HepG2 (cell line): ENCODE data around the gene USP36. TPM values are rescaled to one million over a fixed set of nuclear protein-coding genes. Genes with fewer than 3 reads are reported as not detected.

Experiments used
- AFF4 ChIP-seq: sonication (generic); formaldehyde crosslinking; IDR thresholded peaks from 2 replicates; pipeline ENCODE4 v1.4.0; 2020; ENCODE audit warnings: missing genetic modification reagents
- ATAD3A ChIP-seq: sonication (generic); formaldehyde crosslinking; IDR thresholded peaks from 2 replicates; pipeline ENCODE4 v1.4.0; 2020; ENCODE audit warnings: missing genetic modification reagents
- FUBP1 ChIP-seq: sonication (generic); formaldehyde crosslinking; IDR thresholded peaks from 2 replicates; pipeline ENCODE4 v1.5.1; 2020; ENCODE audit warnings: missing genetic modification reagents, mild to moderate bottlenecking, borderline replicate concordance
- JDP2 ChIP-seq: sonication (generic); formaldehyde crosslinking; IDR thresholded peaks from 2 replicates; pipeline ENCODE4 v1.8.1; 2022; ENCODE audit warnings: missing genetic modification reagents, borderline replicate concordance
- LRRFIP1 ChIP-seq: sonication (generic); formaldehyde crosslinking; conservative IDR thresholded peaks from 2 replicates; pipeline ENCODE4 v1.4.0; 2020; ENCODE audit warnings: missing genetic modification reagents
- NFYB ChIP-seq: sonication (generic); formaldehyde crosslinking; IDR thresholded peaks from 2 replicates; pipeline ENCODE4 v1.4.0; 2020; ENCODE audit warnings: missing genetic modification reagents
- SIN3A ChIP-seq: IDR thresholded peaks from 2 replicates; pipeline ENCODE4 v1.6.1; 2011; ENCODE audit warnings: low read depth, mild to moderate bottlenecking, control low read depth, low read length, borderline replicate concordance
- SUZ12 ChIP-seq: fragments of 150-350 bp; IDR thresholded peaks from 2 replicates; pipeline ENCODE4 v1.6.1; 2014; ENCODE audit warnings: low read depth, low read length
- ZC3H13 ChIP-seq: sonication (generic); formaldehyde crosslinking; IDR thresholded peaks from 2 replicates; pipeline ENCODE4 v1.8.1; 2023; ENCODE audit warnings: mild to moderate bottlenecking, missing genetic modification reagents, moderate library complexity
- ZNF512B ChIP-seq: sonication (generic); formaldehyde crosslinking; IDR thresholded peaks from 2 replicates; pipeline ENCODE4 v1.5.1; 2020; ENCODE audit warnings: missing genetic modification reagents, mild to moderate bottlenecking, borderline replicate concordance
- ZNF792 ChIP-seq: IDR thresholded peaks from 2 replicates; pipeline ENCODE4 v1.6.1; 2016
- ZNF800 ChIP-seq: sonication (generic); formaldehyde crosslinking; IDR thresholded peaks from 2 replicates; pipeline ENCODE4 v1.4.0; 2020; ENCODE audit warnings: missing genetic modification reagents
- polyA plus RNA-seq, 8 experiments: library from polyadenylated mRNA; depleted of rRNA in 3 of 8; stranded (reverse) in 7 of 8; unstranded in 1 of 8; fragments of >200 nt; fragmentation: Illumina TruSeq in 4 of 8; extraction: Trizol in 4 of 8; gene quantifications; 2 replicates each; pipeline versions ENCODE4 v1.2.1 to v1.2.3, GENCODE V29; 2011 to 2016; ENCODE audit warnings: low read depth in 4 of 8, missing spikeins in 1 of 8, mixed read lengths in 1 of 8; ENCODE audit not compliant: insufficient read depth in 1 of 8
- total RNA-seq, 5 experiments: library from RNA; depleted of rRNA; stranded (reverse); fragments of >200 nt; fragmentation: Illumina TruSeq; extraction: Trizol; gene quantifications; 2 replicates each; pipeline ENCODE4 v1.2.3, GENCODE V29; 2016; ENCODE audit warnings: low read depth in 1 of 5

The USP36 gene
- total and polyA plus RNA-seq, 2 of the 13 experiments (the other 11 are each of a cell fraction or from before 2014, with no cell fraction given): 29.6 to 45.9 TPM

- TF ChIP-seq JDP2 (no peak), AFF4 (CRISPR knock-in tag) (no peak; the same call in 1 of the 2 replicates), ZNF792 (no peak), FUBP1 (CRISPR knock-in tag) (no peak), ZNF800 (peak; percentile 79; the same call in 1 of the 2 replicates), NFYB (CRISPR knock-in tag) (peak; percentile 34; the same call in 1 of the 2 replicates), ATAD3A (CRISPR knock-in tag) (no peak), SIN3A (peak; percentile 89; the same call in 1 of the 2 replicates), ZNF512B (no peak), SUZ12 (no peak), ZC3H13 (CRISPR knock-in tag) (no peak), LRRFIP1 (CRISPR knock-in tag) (no peak)
Observed at GRCh38 chr17:78748048-78748729, 92.4 kb downstream of the USP36 start (continued).
